Ishikawa (cell line): ENCODE results near the gene TEX14.

Source experiments
- CEBPB ChIP-seq: IDR thresholded peaks from 2 replicates; pipeline ENCODE4 v1.6.1; 2012
- CREB1 ChIP-seq: IDR thresholded peaks from 2 replicates; pipeline ENCODE4 v1.6.1; 2012; ENCODE audit warnings: low read depth
- EGR1 ChIP-seq: IDR thresholded peaks from 2 replicates; pipeline ENCODE4 v1.6.1; 2012
- EP300 ChIP-seq: IDR thresholded peaks from 2 replicates; pipeline ENCODE4 v1.6.1; 2012; ENCODE audit warnings: borderline replicate concordance
- FOXM1 ChIP-seq: IDR thresholded peaks from 2 replicates; pipeline ENCODE4 v1.6.1; 2012; ENCODE audit warnings: low read depth, borderline replicate concordance
- MAX ChIP-seq: IDR thresholded peaks from 2 replicates; pipeline ENCODE4 v1.6.1; 2012
- NFIC ChIP-seq: IDR thresholded peaks from 2 replicates; pipeline ENCODE4 v1.6.1; 2012
- RAD21 ChIP-seq: IDR thresholded peaks from 2 replicates; pipeline ENCODE4 v1.6.1; 2012; ENCODE audit warnings: low read depth
- TAF1 ChIP-seq: IDR thresholded peaks from 2 replicates; pipeline ENCODE4 v1.6.1; 2012; ENCODE audit warnings: low read depth, mild to moderate bottlenecking
- TCF12 ChIP-seq: IDR thresholded peaks from 2 replicates; pipeline ENCODE4 v1.6.1; 2012; ENCODE audit warnings: low read depth
- TEAD4 ChIP-seq: IDR thresholded peaks from 2 replicates; pipeline ENCODE4 v1.6.1; 2012
- YY1 ChIP-seq: IDR thresholded peaks from 2 replicates; pipeline ENCODE4 v1.6.1; 2012; ENCODE audit warnings: low read depth
- ZBTB7A ChIP-seq: IDR thresholded peaks from 2 replicates; pipeline ENCODE4 v1.6.1; 2012; ENCODE audit warnings: low read depth
- TF ChIP-seq, protein P1 (sequence below): IDR thresholded peaks from 2 replicates; pipeline ENCODE4 v1.6.1; 2012; ENCODE audit warnings: low read depth, mild to moderate bottlenecking
- TF ChIP-seq, protein P2 (sequence below): IDR thresholded peaks from 2 replicates; pipeline ENCODE4 v1.6.1; 2012

Gene TEX14

GRCh38 chr17:58583486-58583885, 108.4 kb downstream of the TEX14 start:
- TF ChIP-seq EP300: no peak

- peak; percentile 82 for TF ChIP-seq CEBPB
Measured at GRCh38 chr17:58582718-58583117, 109.1 kb downstream of the TEX14 start.

DNA sequence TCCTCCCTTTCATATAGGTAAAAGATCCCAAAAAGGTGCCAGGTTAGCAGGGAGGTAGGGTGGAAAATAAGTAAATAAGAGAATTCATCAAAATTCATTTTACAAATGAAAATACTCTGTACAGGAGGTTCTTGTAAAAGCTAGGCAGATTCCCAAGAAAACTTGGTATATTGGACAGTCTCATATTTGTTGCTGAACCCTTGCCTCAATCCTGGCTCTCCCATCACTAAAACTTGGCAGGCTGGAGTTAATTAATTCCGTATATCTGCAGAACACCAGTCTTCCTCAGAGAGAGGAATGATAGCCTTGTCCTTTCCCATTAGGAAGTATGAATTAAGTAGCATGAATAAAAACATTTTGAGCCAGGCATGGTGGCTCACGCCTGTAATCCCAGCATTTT, 111.2 kb downstream of the TEX14 start:
- TF ChIP-seq, protein P1, sequence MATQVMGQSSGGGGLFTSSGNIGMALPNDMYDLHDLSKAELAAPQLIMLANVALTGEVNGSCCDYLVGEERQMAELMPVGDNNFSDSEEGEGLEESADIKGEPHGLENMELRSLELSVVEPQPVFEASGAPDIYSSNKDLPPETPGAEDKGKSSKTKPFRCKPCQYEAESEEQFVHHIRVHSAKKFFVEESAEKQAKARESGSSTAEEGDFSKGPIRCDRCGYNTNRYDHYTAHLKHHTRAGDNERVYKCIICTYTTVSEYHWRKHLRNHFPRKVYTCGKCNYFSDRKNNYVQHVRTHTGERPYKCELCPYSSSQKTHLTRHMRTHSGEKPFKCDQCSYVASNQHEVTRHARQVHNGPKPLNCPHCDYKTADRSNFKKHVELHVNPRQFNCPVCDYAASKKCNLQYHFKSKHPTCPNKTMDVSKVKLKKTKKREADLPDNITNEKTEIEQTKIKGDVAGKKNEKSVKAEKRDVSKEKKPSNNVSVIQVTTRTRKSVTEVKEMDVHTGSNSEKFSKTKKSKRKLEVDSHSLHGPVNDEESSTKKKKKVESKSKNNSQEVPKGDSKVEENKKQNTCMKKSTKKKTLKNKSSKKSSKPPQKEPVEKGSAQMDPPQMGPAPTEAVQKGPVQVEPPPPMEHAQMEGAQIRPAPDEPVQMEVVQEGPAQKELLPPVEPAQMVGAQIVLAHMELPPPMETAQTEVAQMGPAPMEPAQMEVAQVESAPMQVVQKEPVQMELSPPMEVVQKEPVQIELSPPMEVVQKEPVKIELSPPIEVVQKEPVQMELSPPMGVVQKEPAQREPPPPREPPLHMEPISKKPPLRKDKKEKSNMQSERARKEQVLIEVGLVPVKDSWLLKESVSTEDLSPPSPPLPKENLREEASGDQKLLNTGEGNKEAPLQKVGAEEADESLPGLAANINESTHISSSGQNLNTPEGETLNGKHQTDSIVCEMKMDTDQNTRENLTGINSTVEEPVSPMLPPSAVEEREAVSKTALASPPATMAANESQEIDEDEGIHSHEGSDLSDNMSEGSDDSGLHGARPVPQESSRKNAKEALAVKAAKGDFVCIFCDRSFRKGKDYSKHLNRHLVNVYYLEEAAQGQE: no peak
- TF ChIP-seq TCF12: no peak
- TF ChIP-seq FOXM1: no peak
- TF ChIP-seq, protein P2, sequence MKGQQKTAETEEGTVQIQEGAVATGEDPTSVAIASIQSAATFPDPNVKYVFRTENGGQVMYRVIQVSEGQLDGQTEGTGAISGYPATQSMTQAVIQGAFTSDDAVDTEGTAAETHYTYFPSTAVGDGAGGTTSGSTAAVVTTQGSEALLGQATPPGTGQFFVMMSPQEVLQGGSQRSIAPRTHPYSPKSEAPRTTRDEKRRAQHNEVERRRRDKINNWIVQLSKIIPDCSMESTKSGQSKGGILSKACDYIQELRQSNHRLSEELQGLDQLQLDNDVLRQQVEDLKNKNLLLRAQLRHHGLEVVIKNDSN: no peak
- TF ChIP-seq EGR1: no peak
- no peak for TF ChIP-seq YY1
- TF ChIP-seq ZBTB7A: no peak
- TF ChIP-seq NFIC: no peak

DNA sequence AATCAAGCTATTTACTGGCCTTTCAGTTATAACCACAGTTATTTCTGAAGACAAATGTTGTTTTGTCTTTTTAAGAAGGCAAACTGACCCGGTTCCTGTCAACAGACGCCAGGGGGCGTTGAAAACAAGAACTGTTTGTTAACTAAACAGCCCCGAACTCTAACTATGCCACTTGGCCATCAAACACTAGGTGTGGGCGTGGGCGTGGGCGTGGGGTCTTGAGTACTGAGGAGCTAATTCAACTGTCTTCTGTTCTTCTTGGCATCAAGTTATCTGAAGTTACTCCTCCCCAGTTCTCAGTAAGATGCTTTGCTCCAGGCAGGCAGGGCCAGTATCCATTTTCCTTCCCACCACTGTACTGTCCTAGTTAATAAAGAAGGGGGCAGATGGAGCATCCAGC, 114.1 kb downstream of the TEX14 start:
- TF ChIP-seq YY1 (no peak), RAD21 (peak; percentile 46; the same call in 1 of the 2 replicates)

DNA sequence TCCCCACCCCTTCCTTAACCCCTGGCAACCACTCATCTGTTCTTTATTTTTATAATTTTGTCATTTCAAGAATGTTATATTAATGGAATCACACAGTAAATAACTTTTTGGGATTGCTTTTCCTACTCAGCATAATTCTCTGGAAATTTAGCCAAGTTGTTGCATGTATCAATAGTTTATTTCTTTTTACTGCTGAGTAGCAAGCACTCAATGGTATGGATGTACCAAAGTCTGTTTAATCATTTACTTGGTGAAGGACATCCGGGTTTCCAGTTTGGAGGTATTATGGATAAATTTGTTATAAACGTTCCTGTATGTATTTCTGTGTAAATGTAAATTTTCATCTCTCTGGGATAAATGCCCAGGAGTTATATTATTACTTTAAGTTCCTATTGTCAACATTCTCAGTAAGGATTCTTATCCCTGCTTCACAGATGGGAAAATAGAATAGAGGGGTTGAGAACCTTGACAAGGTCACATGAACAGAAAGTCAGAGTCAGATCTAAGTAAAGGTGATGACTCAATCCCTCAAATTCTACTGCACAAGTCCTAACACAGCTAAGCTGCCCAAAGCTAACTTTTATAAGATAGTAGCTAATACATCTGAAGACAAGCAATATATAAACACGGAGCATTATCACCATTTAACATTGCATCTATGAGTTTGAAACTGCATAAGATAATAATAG, 115.0 kb downstream of the TEX14 start:
- TF ChIP-seq FOXM1: no peak
- TF ChIP-seq NFIC: no peak
- TF ChIP-seq CREB1: no peak
- no peak for TF ChIP-seq EGR1
- TF ChIP-seq YY1: no peak
- TF ChIP-seq CEBPB: no peak
- TF ChIP-seq ZBTB7A: no peak

DNA sequence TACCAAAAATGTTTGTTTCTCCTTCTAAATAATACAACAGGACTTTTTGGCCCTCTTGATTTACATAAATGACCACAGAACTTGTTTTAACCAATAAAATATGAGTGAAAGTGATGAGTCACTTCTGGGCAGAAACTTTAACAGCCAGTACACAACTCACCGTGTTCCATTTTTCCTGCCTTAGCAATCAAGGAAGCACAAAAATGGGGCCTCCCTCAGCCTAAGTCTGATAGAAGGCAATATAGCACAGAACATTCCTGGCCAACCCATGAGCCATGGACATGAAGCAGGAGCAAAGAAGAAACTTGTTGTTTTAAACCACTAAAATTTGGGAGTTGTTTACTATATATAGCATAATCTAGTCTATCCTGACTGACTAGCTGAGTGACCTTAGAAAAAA, 116.3 kb downstream of the TEX14 start:
- TF ChIP-seq, protein P2: no peak
- TF ChIP-seq ZBTB7A (no peak), EP300 (no peak), CREB1 (no peak), TAF1 (no peak), MAX (no peak), TEAD4 (no peak), NFIC (no peak), EGR1 (no peak), CEBPB (no peak), FOXM1 (no peak), YY1 (no peak), TCF12 (no peak), RAD21 (no peak)
- TF ChIP-seq, protein P1: no peak

DNA sequence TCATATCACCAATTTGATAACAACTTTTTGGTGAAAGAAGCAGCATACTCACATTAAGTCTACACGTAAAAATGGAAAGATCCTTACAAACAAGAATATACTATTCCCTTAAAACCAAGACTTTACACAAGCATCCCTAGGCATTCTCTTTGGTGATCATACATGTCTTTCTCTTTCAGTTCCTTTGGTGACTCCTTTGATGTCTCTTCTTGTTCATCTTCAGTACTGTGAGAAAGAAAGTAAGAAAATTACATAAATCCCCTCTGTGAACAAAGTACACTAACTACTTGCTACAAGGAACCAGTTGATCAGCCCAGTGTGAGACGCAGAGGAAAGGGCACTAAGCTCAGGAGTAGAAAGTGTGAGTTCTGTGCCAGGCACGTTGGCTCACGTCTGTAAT, 117.8 kb downstream of the TEX14 start:
- TF ChIP-seq NFIC: no peak
- TF ChIP-seq TAF1: no peak
- no peak for TF ChIP-seq RAD21

- TF ChIP-seq TEAD4 (no peak), YY1 (no peak), NFIC (no peak), CEBPB (no peak), EP300 (no peak), MAX (no peak), ZBTB7A (no peak), RAD21 (no peak), TAF1 (no peak), EGR1 (no peak), CREB1 (no peak), TCF12 (no peak), FOXM1 (no peak)
- TF ChIP-seq, protein P2: no peak
- TF ChIP-seq, protein P1: no peak
Measured at GRCh38 chr17:58572846-58573245, 119.0 kb downstream of the TEX14 start.
